HFF-Myc (cell line): ENCODE measurements around the gene OST4.

Experiments used
- DNase-seq: peaks from one replicate; pipeline ENCODE4 v3.0.0-alpha.2; 2011; ENCODE audit warnings: low read depth; ENCODE audit errors: extremely low read depth
- H3K4me3 ChIP-seq: replicated peaks from 2 replicates; pipeline ENCODE4 v1.5.1; 2011; ENCODE audit warnings: low read depth, mild to moderate bottlenecking, control low read depth, low read length
- TF ChIP-seq, protein P1 (sequence below): IDR thresholded peaks from 2 replicates; pipeline ENCODE4 v1.5.1; 2012; ENCODE audit warnings: mild to moderate bottlenecking, low read depth, low read length, control low read depth; ENCODE audit errors: missing control alignments

OST4 gene

DNA sequence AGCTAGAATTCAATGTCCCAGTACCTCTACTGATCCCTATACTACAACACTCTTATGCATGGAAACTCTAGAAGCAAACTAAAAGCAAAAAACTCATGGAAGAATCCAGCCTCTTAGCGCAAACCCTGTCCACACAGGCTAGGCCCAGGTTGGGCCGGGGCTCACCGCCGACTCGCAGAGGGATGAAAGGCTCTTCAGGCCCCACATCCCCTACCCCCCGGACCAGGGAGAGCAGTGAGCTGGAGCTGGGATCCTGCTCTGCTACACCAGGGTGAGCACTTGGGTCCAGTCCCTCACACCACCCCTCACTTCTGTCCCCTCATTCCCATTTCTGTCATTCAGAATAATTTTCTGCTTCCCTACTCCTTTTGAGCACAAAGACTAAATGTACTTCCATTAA, 2.0 kb downstream of the OST4 start:
- H3K4me3 ChIP-seq, result peak overlapping the region; percentile 98
- TF ChIP-seq, protein P1, sequence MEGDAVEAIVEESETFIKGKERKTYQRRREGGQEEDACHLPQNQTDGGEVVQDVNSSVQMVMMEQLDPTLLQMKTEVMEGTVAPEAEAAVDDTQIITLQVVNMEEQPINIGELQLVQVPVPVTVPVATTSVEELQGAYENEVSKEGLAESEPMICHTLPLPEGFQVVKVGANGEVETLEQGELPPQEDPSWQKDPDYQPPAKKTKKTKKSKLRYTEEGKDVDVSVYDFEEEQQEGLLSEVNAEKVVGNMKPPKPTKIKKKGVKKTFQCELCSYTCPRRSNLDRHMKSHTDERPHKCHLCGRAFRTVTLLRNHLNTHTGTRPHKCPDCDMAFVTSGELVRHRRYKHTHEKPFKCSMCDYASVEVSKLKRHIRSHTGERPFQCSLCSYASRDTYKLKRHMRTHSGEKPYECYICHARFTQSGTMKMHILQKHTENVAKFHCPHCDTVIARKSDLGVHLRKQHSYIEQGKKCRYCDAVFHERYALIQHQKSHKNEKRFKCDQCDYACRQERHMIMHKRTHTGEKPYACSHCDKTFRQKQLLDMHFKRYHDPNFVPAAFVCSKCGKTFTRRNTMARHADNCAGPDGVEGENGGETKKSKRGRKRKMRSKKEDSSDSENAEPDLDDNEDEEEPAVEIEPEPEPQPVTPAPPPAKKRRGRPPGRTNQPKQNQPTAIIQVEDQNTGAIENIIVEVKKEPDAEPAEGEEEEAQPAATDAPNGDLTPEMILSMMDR, result no peak
- DNase-seq, result no peak

DNA sequence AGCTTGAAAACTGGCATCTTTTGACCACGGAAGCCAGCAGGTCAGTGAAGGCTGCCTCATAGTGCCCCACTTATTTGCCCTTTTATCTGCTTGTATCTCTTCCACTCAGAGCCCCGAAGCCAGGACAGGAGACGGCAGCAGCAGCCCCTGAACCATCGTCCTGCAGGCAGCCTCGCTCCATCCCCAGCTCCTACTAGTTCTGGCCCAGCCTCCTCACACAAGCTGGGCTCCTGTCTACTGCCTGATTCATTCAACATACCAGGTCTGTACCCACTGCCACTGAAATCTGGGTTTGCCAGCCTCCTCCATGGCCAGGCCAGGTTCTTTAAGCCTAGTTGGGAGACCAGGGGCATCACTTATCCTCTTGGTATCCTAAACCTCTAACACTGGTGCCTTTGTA, 4.1 kb downstream of the OST4 start:
- TF ChIP-seq, protein P1, result no peak
- DNase-seq, result no peak

DNA sequence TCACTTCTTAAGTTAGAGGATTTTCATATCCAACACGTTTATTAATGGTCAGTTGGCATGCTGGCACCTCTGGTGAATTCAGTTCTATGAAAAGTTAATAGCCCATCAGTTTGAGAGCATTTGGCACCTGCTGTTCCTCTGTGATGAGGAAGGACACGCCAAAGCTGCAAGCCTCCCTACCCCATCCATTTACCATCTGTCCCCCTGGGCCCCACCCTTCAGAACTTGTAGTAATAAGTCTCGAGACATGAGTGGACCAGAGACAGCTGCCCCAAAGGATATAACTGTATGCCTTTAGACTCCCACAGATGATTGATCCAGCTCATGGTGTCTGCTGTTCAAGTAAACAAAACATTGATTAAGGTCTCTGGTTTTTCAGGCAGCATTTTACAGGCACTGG, 6.3 kb downstream of the OST4 start:
- DNase-seq, result no peak

More for the DNA sequence above, 4.1 kb downstream of the OST4 start:
- H3K4me3 ChIP-seq, result no peak overlapping the region

DNA sequence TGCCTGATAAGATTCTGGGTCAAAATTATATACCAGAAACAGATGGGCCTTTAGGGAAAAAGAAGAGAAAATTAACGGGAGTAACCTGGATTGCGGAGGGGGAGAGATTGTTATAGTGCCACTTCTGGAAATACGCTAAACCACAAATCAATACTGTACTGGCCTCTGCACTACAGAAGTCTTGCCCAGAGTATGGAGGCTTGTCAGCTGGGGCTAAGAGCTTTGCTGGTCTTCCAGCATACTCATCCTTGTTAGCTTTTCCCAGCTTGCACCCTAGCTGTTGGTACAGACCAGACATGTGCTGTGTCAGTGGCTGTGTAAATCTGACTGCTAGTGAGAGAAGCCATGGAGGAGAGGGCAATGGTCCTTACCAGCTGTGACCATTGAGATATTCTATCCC, 11.1 kb downstream of the OST4 start:
- H3K4me3 ChIP-seq, result no peak overlapping the region
- DNase-seq, result no peak
- TF ChIP-seq, protein P1, result no peak

More for the DNA sequence above, 6.3 kb downstream of the OST4 start:
- H3K4me3 ChIP-seq, result no peak overlapping the region
- TF ChIP-seq, protein P1, result no peak

DNA sequence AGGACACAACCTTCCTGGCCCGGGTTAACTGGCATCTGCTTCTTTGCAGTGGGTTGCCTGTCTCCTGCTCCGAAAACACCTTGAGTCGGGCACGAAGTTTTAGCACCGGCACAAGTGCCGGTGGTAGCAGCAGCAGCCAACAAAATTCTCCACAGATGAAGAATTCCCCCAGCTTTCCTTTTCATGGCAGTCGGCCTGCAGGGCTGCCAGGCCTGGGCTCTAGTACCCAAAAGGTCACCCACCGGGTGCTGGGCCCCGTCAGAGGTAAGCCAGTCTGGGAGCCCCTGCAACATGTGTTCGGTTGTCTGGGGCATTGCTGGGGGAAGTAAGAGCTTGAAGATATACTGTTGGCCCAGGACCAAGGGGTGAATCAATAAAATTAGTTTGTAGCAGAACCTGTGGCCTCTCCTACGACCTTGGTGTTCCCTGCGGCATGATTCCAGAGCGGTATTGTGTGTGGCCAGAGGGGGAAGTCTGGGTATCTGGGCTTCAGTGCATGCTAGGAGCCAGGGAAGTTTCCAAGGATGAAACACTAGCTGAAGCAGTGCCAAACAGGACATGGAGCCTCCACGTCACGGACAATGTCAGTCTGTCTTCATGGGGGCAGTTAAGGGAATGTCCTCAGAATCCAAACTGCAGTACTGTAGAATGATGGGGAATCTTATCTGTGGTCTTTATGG, 12.2 kb downstream of the OST4 start:
- TF ChIP-seq, protein P1, result no peak
- no peak overlapping the region for H3K4me3 ChIP-seq
- no peak for DNase-seq

DNA sequence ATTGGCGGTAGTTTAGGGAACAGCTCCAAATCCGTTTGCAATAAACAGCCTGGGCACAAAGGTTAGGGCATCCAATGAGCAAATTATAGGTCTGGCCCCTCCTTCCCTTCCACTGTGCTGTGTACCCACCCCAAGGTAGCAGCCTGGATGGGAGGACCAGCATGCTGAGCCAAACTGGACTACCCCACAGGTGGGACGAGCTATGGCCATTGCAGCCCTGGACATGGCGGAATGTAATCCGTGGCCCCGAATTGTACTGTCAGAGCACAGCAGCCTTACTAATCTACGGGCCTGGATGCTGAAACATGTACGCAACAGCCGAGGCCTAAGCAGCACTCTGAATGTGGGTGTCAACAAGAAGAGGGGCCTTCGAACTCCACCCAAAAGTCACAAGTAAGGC, 13.2 kb downstream of the OST4 start:
- TF ChIP-seq, protein P1, result no peak
- no peak for DNase-seq
- no peak overlapping the region for H3K4me3 ChIP-seq

DNA sequence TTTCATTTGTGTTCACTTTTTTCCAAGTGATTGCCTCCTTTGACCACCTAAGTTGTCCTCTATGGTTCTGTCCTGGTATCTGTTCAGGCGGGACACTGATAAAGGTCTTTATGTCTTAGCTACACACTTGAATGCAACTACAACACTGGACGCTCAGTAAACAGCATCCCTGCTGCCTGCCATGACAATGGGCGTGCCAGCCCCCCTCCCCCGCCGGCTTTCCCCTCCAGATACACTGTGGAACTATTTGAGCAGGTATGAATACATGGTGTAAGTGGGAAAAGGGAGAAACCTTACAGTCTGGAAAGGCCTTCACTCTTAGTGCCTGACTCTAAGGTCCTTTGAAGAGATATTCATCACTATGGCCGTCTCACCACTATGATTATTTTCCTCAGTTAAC, 14.3 kb downstream of the OST4 start:
- no peak for DNase-seq

More for the DNA sequence above, 14.3 kb downstream of the OST4 start:
- no peak overlapping the region for H3K4me3 ChIP-seq
- TF ChIP-seq, protein P1, result no peak
